AG09309 (cell line): ENCODE measurements around the gene SHISA6.

Experiments
- DNase-seq: peaks from one replicate; pipeline ENCODE4 v3.0.0-alpha.2; 2010; ENCODE audit warnings: low read depth
- H3K4me3 ChIP-seq: 2 replicates; pipeline ENCODE4 v1.5.1; 2011; ENCODE audit warnings: mild to moderate bottlenecking, low read depth, low read length, moderate library complexity; ENCODE audit not compliant: control insufficient read depth
- CTCF ChIP-seq: IDR thresholded peaks from 2 replicates; pipeline ENCODE4 v1.5.1; 2011; ENCODE audit warnings: mild to moderate bottlenecking, low read depth, low read length, inconsistent platforms; ENCODE audit not compliant: insufficient read depth, control insufficient read depth; ENCODE audit errors: missing control alignments

SHISA6 gene

GRCh38 chr17:11216976-11217375 lies 24.0 kb upstream of the SHISA6 start:
- no peak for DNase-seq
- no peak for TF ChIP-seq CTCF
- H3K4me3 ChIP-seq, result no peak overlapping the region

GRCh38 chr17:11221196-11221595 lies 19.8 kb upstream of the SHISA6 start:
- TF ChIP-seq CTCF, result no peak
- H3K4me3 ChIP-seq, result no peak overlapping the region
- no peak for DNase-seq

- no peak for DNase-seq
- H3K4me3 ChIP-seq, result no peak overlapping the region
- TF ChIP-seq CTCF, result no peak
Measured at GRCh38 chr17:11221721-11222120, 19.3 kb upstream of the SHISA6 start.

GRCh38 chr17:11238705-11239104 lies 2.3 kb upstream of the SHISA6 start:
- no peak for DNase-seq
- H3K4me3 ChIP-seq, result no peak overlapping the region
- no peak for TF ChIP-seq CTCF

- DNase-seq, result no peak
- no peak overlapping the region for H3K4me3 ChIP-seq
- TF ChIP-seq CTCF, result no peak
Measured at GRCh38 chr17:11239379-11239970, 1.5 kb upstream of the SHISA6 start.

GRCh38 chr17:11240041-11240840 lies 772 bp upstream of the SHISA6 start:
- TF ChIP-seq CTCF, result no peak
- H3K4me3 ChIP-seq, result no peak overlapping the region

More at GRCh38 chr17:11240041-11240840, 772 bp upstream of the SHISA6 start:
- no peak for DNase-seq
